HEK293T (cell line): ENCODE measurements around the gene NUMB.

ENCODE experiments used
- BHLHE40 ChIP-seq: fragments of 450-650 bp; IDR thresholded peaks from 2 replicates; pipeline ENCODE4 v1.6.1; 2016; ENCODE audit warnings: mild to moderate bottlenecking, moderate library complexity, borderline replicate concordance
- ELF4 ChIP-seq: fragments of 450-650 bp; IDR thresholded peaks from 2 replicates; pipeline ENCODE4 v1.6.1; 2017; ENCODE audit warnings: antibody characterized with exemption
- FOXA1 ChIP-seq: fragments of 450-650 bp; IDR thresholded peaks from 2 replicates; pipeline ENCODE4 v1.6.1; 2016; ENCODE audit warnings: mild to moderate bottlenecking
- FOXK2 ChIP-seq: fragments of 450-650 bp; IDR thresholded peaks from 2 replicates; pipeline ENCODE4 v1.6.1; 2016; ENCODE audit warnings: mild to moderate bottlenecking
- FOXM1 ChIP-seq: fragments of 450-650 bp; IDR thresholded peaks from 2 replicates; pipeline ENCODE4 v1.6.1; 2017; ENCODE audit warnings: mild to moderate bottlenecking, borderline replicate concordance
- L3MBTL2 ChIP-seq: fragments of 450-650 bp; conservative IDR thresholded peaks from 2 replicates; pipeline ENCODE4 v1.6.1; 2016; ENCODE audit warnings: mild to moderate bottlenecking
- SP1 ChIP-seq: fragments of 450-650 bp; IDR thresholded peaks from 2 replicates; pipeline ENCODE4 v1.6.1; 2017
- TARDBP ChIP-seq: fragments of 450-650 bp; IDR thresholded peaks from 2 replicates; pipeline ENCODE4 v1.6.1; 2016

DNA sequence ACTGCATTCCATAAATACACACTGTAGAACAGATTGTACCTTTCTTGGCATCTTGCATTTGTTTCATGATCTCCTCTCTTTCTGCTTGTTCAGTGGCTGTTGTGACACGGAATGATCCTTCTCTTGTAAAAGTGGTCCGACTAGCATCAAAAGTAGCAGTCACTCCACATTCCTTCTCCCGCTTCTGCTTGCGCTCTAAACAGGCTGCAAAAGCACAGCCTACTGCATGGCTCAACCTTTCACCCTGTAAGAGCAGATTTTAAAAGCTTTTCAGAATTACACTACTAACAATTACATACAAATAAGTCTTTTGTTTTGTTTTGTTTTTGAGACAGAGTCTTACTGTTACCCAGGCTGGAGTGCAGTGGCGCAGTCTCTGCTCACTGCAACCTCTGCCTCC lies 171.3 kb downstream of the NUMB start:
- TF ChIP-seq TARDBP, result no peak
- TF ChIP-seq L3MBTL2, result no peak
- TF ChIP-seq BHLHE40, result no peak
- TF ChIP-seq FOXM1, result no peak
- no peak for TF ChIP-seq ELF4
- no peak for TF ChIP-seq FOXA1
- no peak for TF ChIP-seq SP1
- no peak for TF ChIP-seq FOXK2
